22Rv1 (cell line): Measurements from ENCODE around the gene ANK3.

ENCODE experiments used
- H3K27ac ChIP-seq: fragments of 450-650 bp; 2 replicates; pipeline ENCODE4 v1.5.1; 2017
- CTCF ChIP-seq: fragments of 450-650 bp; IDR thresholded peaks from 2 replicates; pipeline ENCODE4 v1.5.1; 2017; ENCODE audit warnings: mild to moderate bottlenecking
- ZFX ChIP-seq: fragments of 450-650 bp; IDR thresholded peaks from 2 replicates; pipeline ENCODE4 v1.6.1; 2017; ENCODE audit warnings: antibody characterized with exemption, borderline replicate concordance

ANK3 gene

GRCh38 chr10:60387531-60387930 is 2.1 kb downstream of the ANK3 start:
- H3K27ac ChIP-seq: no peak overlapping the region
- TF ChIP-seq ZFX (no peak), CTCF (no peak)

DNA sequence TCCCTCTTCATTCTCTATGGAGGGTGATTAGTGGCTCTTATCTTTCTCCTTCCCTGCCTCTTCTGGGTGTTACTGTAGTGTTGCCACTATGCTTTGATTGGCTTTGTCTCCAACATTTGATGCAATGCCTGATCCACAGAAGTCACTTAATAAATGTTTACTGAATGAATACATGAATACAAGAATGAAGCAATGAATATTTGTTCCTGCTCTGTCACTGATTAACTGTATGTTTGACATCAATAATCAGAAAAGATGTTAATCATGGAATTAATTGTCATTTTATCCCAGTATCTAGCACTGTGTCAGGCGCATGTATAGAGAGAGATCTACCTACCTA is 4.3 kb downstream of the ANK3 start:
- no peak for TF ChIP-seq ZFX
- no peak for TF ChIP-seq CTCF
- no peak overlapping the region for H3K27ac ChIP-seq

DNA sequence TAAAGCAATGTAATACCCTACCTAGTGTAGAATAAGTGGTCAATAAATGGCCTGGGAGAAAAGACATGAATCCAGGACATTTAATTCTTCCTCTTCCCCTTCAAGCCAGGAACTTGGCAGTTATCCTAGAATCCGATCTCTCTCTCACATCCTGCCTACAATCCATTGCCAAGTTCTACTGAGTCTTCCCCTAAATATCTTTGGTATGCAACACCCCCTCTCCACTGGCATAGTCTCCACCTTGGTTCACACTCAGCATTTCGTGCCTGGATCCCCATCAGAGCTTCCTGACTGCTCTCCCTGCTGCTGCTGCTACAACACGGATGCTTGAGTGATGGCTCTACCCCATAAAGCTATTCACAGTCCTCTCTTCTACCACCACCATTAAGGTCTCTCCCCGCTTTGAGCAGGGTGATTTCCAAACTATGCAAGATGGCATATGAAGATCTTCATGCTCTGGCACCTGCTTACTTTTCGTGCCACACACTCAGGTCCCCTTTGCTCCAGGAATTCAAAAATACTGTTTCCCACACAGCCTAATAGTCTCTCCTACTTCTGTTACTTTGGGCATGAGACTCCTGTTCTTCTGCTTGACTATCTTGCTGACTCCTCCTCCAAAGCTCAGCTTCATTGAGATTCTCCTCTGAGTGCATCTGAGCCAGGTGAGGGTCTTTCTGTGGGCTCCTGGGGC is 4.8 kb downstream of the ANK3 start:
- H3K27ac ChIP-seq: no peak overlapping the region
- TF ChIP-seq CTCF (no peak), ZFX (no peak)

DNA sequence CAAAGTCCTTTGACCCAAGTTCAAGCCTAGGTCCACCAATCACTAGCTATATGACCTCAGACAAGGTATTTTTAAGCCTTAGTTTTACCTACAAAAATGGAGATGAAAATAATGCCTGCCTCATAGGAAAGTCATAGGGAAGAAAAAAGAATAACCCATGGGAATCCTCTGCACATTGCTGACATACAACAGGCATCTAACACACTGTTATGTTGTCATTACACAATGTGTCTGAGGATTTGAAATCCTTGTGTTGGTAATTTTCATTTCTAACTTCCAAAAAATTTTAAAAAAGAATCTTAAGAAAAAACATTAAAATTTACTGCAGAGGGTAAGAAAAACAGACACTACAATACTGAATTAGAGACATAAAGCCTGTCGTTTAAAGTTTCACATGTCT is 5.7 kb downstream of the ANK3 start:
- H3K27ac ChIP-seq: no peak overlapping the region
- TF ChIP-seq ZFX (no peak), CTCF (no peak)

GRCh38 chr10:60382946-60383681 is 6.6 kb downstream of the ANK3 start:
- TF ChIP-seq CTCF: no peak
- TF ChIP-seq ZFX: no peak

DNA sequence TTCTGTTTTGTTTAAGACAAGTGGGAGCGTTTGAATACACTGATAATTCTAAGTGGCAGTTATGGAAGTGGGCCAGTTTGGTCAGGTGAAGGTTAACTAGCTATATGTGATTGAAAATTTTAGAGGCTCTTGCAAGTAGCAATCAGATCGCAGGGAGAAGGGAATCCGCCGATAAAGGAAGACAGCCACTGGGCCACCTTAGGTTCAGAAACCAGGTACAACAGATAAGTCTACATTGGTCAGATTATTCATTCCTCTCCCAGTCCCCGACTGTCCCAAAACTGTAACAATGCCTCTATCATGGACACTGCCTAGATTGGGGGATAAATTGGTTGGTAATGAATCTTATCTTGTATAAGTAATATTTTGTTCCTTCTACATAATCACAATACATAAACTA is 8.9 kb downstream of the ANK3 start:
- H3K27ac ChIP-seq: no peak overlapping the region
- no peak for TF ChIP-seq ZFX
- TF ChIP-seq CTCF: no peak

More at GRCh38 chr10:60382946-60383681, 6.6 kb downstream of the ANK3 start:
- no peak overlapping the region for H3K27ac ChIP-seq

GRCh38 chr10:60377955-60378354 is 11.7 kb downstream of the ANK3 start:
- H3K27ac ChIP-seq: no peak overlapping the region
- TF ChIP-seq ZFX (no peak), CTCF (no peak)
